Neural progenitor cell (in vitro differentiated cells): Measurements from ENCODE around the gene SLC39A13. TPM values are rescaled to one million over a fixed set of nuclear protein-coding genes. Genes with fewer than 3 reads are reported as not detected.

ENCODE experiments used
- DNase-seq: peaks from one replicate; pipeline ENCODE4 v3.0.0-alpha.2; 2016; ENCODE audit warnings: low spot score
- H2AFZ ChIP-seq: fragments of 200-600 bp; sonication (generic); replicated peaks from 2 replicates; pipeline ENCODE4 v1.6.1; 2016; ENCODE audit warnings: antibody characterized with exemption
- H3F3A ChIP-seq: fragments of 200-600 bp; sonication (generic); 2 replicates; pipeline ENCODE4 v1.6.1; 2016; ENCODE audit warnings: antibody characterized with exemption, low read depth
- H3K27ac ChIP-seq: fragments of 200-600 bp; sonication (generic); 2 replicates; pipeline ENCODE4 v1.5.1; 2016; ENCODE audit warnings: mild to moderate bottlenecking
- H3K27me3 ChIP-seq: fragments of 200-600 bp; sonication (generic); 2 replicates; pipeline ENCODE4 v1.6.1; 2016; ENCODE audit warnings: mild to moderate bottlenecking, moderate library complexity
- H3K36me3 ChIP-seq: fragments of 200-600 bp; sonication (generic); 2 replicates; pipeline ENCODE4 v1.5.1; 2016
- H3K4me1 ChIP-seq: fragments of 200-600 bp; sonication (generic); 2 replicates; pipeline ENCODE4 v1.6.1; 2016; ENCODE audit warnings: mixed run types
- H3K4me2 ChIP-seq: fragments of 200-600 bp; sonication (generic); 2 replicates; pipeline ENCODE4 v1.6.1; 2016
- H3K4me3 ChIP-seq: fragments of 200-600 bp; sonication (generic); 2 replicates; pipeline ENCODE4 v1.5.1; 2016
- H3K79me2 ChIP-seq: fragments of 200-600 bp; sonication (generic); 2 replicates; pipeline ENCODE4 v1.6.1; 2016; ENCODE audit warnings: low read depth
- H3K9ac ChIP-seq: fragments of 200-600 bp; sonication (generic); 2 replicates; pipeline ENCODE4 v1.6.1; 2016
- H3K9me3 ChIP-seq: fragments of 200-600 bp; sonication (generic); 2 replicates; pipeline ENCODE4 v1.5.1; 2016; ENCODE audit warnings: low read depth
- H4K20me1 ChIP-seq: fragments of 200-600 bp; sonication (generic); 2 replicates; pipeline ENCODE4 v1.6.1; 2016; ENCODE audit warnings: low read depth
- H3K27ac Mint-ChIP-seq: 3 replicates; pipeline ENCODE4 v1.8.0; 2021; ENCODE audit warnings: mixed read lengths
- H3K27me3 Mint-ChIP-seq: 2 replicates; pipeline ENCODE4 v1.8.0; 2022; ENCODE audit warnings: low read depth, mild to moderate bottlenecking, inconsistent platforms, moderate library complexity, mixed read lengths; ENCODE audit not compliant: insufficient read depth
- H3K36me3 Mint-ChIP-seq: 3 replicates; pipeline ENCODE4 v1.8.0; 2021; ENCODE audit warnings: mixed read lengths
- H3K4me1 Mint-ChIP-seq: 3 replicates; pipeline ENCODE4 v1.8.0; 2021; ENCODE audit warnings: mixed read lengths
- H3K4me3 Mint-ChIP-seq: 3 replicates; pipeline ENCODE4 v1.8.0; 2021; ENCODE audit warnings: mild to moderate bottlenecking, moderate library complexity, mixed read lengths
- H3K9me3 Mint-ChIP-seq: 3 replicates; pipeline ENCODE4 v1.8.0; 2020; ENCODE audit warnings: mixed read lengths
- CTCF ChIP-seq: fragments of 200-600 bp; sonication (generic); IDR thresholded peaks from 2 replicates; pipeline ENCODE4 v1.5.1; 2017; ENCODE audit warnings: antibody characterized with exemption, mild to moderate bottlenecking
- EZH2 ChIP-seq: fragments of 200-600 bp; sonication (generic); IDR thresholded peaks from 2 replicates; pipeline ENCODE4 v1.6.1; 2017; ENCODE audit warnings: antibody characterized with exemption, mild to moderate bottlenecking, moderate library complexity
- EZH2phosphoT487 ChIP-seq: fragments of 200-600 bp; sonication (generic); IDR thresholded peaks from 2 replicates; pipeline ENCODE4 v1.6.1; 2017; ENCODE audit warnings: antibody characterized with exemption
- total RNA-seq: library from RNA; depleted of rRNA; stranded (reverse); fragments of >200 nt; gene quantifications from 2 replicates; pipeline ENCODE4 v1.2.3, GENCODE V29; 2015; ENCODE audit warnings: low replicate concordance

Gene SLC39A13
- total RNA-seq, 1 donor from 2014 or later: 11.3 TPM

GRCh38 chr11:47391711-47392432 is 16.5 kb upstream of the SLC39A13 start:
- H3K27ac ChIP-seq: no peak overlapping the region
- no peak for TF ChIP-seq CTCF
- TF ChIP-seq EZH2: no peak
- no peak for TF ChIP-seq EZH2phosphoT487

GRCh38 chr11:47392546-47393162 is 15.7 kb upstream of the SLC39A13 start:
- Histone ChIP-seq H3K4me3 (no peak overlapping the region), H3K27ac (no peak overlapping the region), H3K27me3 (no peaks in the 10 kb centered on the region), H3K9ac (no peak overlapping the region), H2AFZ (no peak overlapping the region), H3F3A (no peaks in the 10 kb centered on the region), H4K20me1 (no peaks in the 10 kb centered on the region), H3K79me2 (no peaks in the 10 kb centered on the region), H3K9me3 (no peaks in the 10 kb centered on the region), H3K4me2 (no peak overlapping the region), H3K4me1 (no peaks in the 10 kb centered on the region), H3K36me3 (no peaks in the 10 kb centered on the region)
- Mint-ChIP-seq H3K4me3 (no peak overlapping the region), H3K4me1 (no peaks in the 10 kb centered on the region), H3K9me3 (no peaks in the 10 kb centered on the region), H3K27ac (no peak overlapping the region), H3K36me3 (no peaks in the 10 kb centered on the region), H3K27me3 (no peaks in the 10 kb centered on the region)
- TF ChIP-seq CTCF (no peak), EZH2 (no peak), EZH2phosphoT487 (no peak)
- no peak for DNase-seq

More at GRCh38 chr11:47391711-47392432, 16.5 kb upstream of the SLC39A13 start:
- Histone ChIP-seq H3K27me3 (no peaks in the 10 kb centered on the region), H3K4me2 (no peak overlapping the region), H3K9me3 (no peaks in the 10 kb centered on the region), H4K20me1 (no peaks in the 10 kb centered on the region), H3K79me2 (no peaks in the 10 kb centered on the region), H2AFZ (no peak overlapping the region), H3K4me1 (no peaks in the 10 kb centered on the region), H3K36me3 (no peaks in the 10 kb centered on the region), H3K4me3 (no peak overlapping the region), H3F3A (no peaks in the 10 kb centered on the region), H3K9ac (no peak overlapping the region)
- H3K36me3 Mint-ChIP-seq: no peaks in the 10 kb centered on the region
- no peaks in the 10 kb centered on the region for H3K4me1 Mint-ChIP-seq
- H3K27ac Mint-ChIP-seq: no peak overlapping the region
- no peak for DNase-seq
- H3K4me3 Mint-ChIP-seq: no peak overlapping the region
- H3K27me3 Mint-ChIP-seq: no peaks in the 10 kb centered on the region
- no peaks in the 10 kb centered on the region for H3K9me3 Mint-ChIP-seq

GRCh38 chr11:47393163-47394049 is 15.0 kb upstream of the SLC39A13 start:
- no peaks in the 10 kb centered on the region for H3K79me2 ChIP-seq
- no peak overlapping the region for H2AFZ ChIP-seq
- peaks cover 7% of the 10 kb centered on the region for H3F3A ChIP-seq

More at GRCh38 chr11:47393163-47394049, 15.0 kb upstream of the SLC39A13 start:
- Mint-ChIP-seq H3K4me3 (no peak overlapping the region), H3K36me3 (no peaks in the 10 kb centered on the region), H3K4me1 (peaks cover 3% of the 10 kb centered on the region), H3K27ac (no peak overlapping the region), H3K9me3 (no peaks in the 10 kb centered on the region), H3K27me3 (no peaks in the 10 kb centered on the region)
- no peak overlapping the region for H3K4me2 ChIP-seq
- no peak overlapping the region for H3K4me3 ChIP-seq
- TF ChIP-seq EZH2phosphoT487: no peak
- TF ChIP-seq EZH2: no peak
- no peak for TF ChIP-seq CTCF
- H3K4me1 ChIP-seq: no peaks in the 10 kb centered on the region
- DNase-seq: peak; percentile 0
- H3K9me3 ChIP-seq: no peaks in the 10 kb centered on the region
- no peaks in the 10 kb centered on the region for H3K27me3 ChIP-seq
- H3K36me3 ChIP-seq: no peaks in the 10 kb centered on the region
- H3K9ac ChIP-seq: no peak overlapping the region
- no peaks in the 10 kb centered on the region for H4K20me1 ChIP-seq
- no peak overlapping the region for H3K27ac ChIP-seq
